Stimulated activated CD8-positive, alpha-beta memory T cell treated with anti-CD3 and anti-CD28 coated beads, Interleukin-2, amount 100 ng/mL, for 1 hour (primary cell): ENCODE measurements around the gene PTBP1.
"Not testable (repeated sequence)": the region's sequence is repeated elsewhere in the genome, so short reads cannot be mapped to it uniquely, and the experiment has no call there.

Experiments
- DNase-seq, 2 donors: peaks; one replicate each; pipeline ENCODE4 v3.0.0-alpha.2; 2020; ENCODE audit warnings: low read depth in 2 of 2

PTBP1 gene

GRCh38 chr19:810077-810855 is 13.0 kb downstream of the PTBP1 start:
- no peak for DNase-seq

- no peak for DNase-seq
Measured at GRCh38 chr19:810883-811489, 13.7 kb downstream of the PTBP1 start.

GRCh38 chr19:811506-812048 is 14.3 kb downstream of the PTBP1 start:
- no peak for DNase-seq

GRCh38 chr19:812049-812746 is 14.9 kb downstream of the PTBP1 start:
- DNase-seq, result no peak

GRCh38 chr19:812747-813218 is 15.5 kb downstream of the PTBP1 start:
- DNase-seq, result no peak

- DNase-seq, result no peak
Measured at GRCh38 chr19:813219-814151, 16.2 kb downstream of the PTBP1 start.

- DNase-seq, result no peak
Measured at GRCh38 chr19:814152-815078, 17.2 kb downstream of the PTBP1 start.

GRCh38 chr19:815079-815774 is 18.0 kb downstream of the PTBP1 start:
- DNase-seq, result no peak

GRCh38 chr19:815775-816499 is 18.7 kb downstream of the PTBP1 start:
- no peak for DNase-seq

- no peak for DNase-seq
Measured at GRCh38 chr19:816500-816857, 19.2 kb downstream of the PTBP1 start.

- DNase-seq, result not testable (repeated sequence)
Measured at GRCh38 chr19:820212-820611, 23.0 kb downstream of the PTBP1 start.

- DNase-seq, result no peak
Measured at GRCh38 chr19:821231-821824, 24.1 kb downstream of the PTBP1 start.

- DNase-seq, result no peak
Measured at GRCh38 chr19:821825-822503, 24.7 kb downstream of the PTBP1 start, which contains the start of gene PLPPR3. Gene PLPPR3 (minus strand): TSS chr19:821955. CDS start chr19:821559, 396 bp downstream.

- no peak for DNase-seq
Measured at GRCh38 chr19:823565-824121, 26.4 kb downstream of the PTBP1 start.

- DNase-seq, result no peak
Measured at GRCh38 chr19:824885-825284, 27.6 kb downstream of the PTBP1 start.

GRCh38 chr19:825897-826644 is 28.8 kb downstream of the PTBP1 start:
- no peak for DNase-seq

GRCh38 chr19:827314-827709 is 30.1 kb downstream of the PTBP1 start:
- DNase-seq, result no peak
